Ovary (tissue), 3 donors: ENCODE measurements around the gene DCTN2.

Source experiments
- EP300 ChIP-seq: sonication (generic); formaldehyde crosslinking; IDR thresholded peaks from one replicate; pipeline ENCODE4 v1.6.1; 2017; ENCODE audit warnings: antibody characterized with exemption
- POLR2A ChIP-seq: fragments of 450-650 bp; IDR thresholded peaks from one replicate; pipeline ENCODE4 v1.6.1; 2017; ENCODE audit warnings: antibody characterized with exemption, mild to moderate bottlenecking, moderate library complexity
- TF ChIP-seq, protein P1 (sequence below), 3 donors: fragments of 450-650 bp in 2 of 3; fragments of 200-600 bp in 1 of 3; IDR thresholded peaks; one replicate each; pipeline versions ENCODE4 v1.5.1 to v1.8.0; 2016 to 2022; ENCODE audit warnings: antibody characterized with exemption in 3 of 3, mild to moderate bottlenecking in 1 of 3
- donor health status: DM: no; HTN: no; CAD: no.

GRCh38 chr12:57554453-57554852 is 7.5 kb upstream of the DCTN2 start:
- no peak for TF ChIP-seq POLR2A
- TF ChIP-seq EP300 = no peak
- TF ChIP-seq, protein P1, sequence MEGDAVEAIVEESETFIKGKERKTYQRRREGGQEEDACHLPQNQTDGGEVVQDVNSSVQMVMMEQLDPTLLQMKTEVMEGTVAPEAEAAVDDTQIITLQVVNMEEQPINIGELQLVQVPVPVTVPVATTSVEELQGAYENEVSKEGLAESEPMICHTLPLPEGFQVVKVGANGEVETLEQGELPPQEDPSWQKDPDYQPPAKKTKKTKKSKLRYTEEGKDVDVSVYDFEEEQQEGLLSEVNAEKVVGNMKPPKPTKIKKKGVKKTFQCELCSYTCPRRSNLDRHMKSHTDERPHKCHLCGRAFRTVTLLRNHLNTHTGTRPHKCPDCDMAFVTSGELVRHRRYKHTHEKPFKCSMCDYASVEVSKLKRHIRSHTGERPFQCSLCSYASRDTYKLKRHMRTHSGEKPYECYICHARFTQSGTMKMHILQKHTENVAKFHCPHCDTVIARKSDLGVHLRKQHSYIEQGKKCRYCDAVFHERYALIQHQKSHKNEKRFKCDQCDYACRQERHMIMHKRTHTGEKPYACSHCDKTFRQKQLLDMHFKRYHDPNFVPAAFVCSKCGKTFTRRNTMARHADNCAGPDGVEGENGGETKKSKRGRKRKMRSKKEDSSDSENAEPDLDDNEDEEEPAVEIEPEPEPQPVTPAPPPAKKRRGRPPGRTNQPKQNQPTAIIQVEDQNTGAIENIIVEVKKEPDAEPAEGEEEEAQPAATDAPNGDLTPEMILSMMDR (IDR thresholded peaks at IDR 0.05) = no peak
